DND-41 (cell line): ENCODE data around the gene NR6A1.

Source experiments
- EZH2 ChIP-seq: IDR thresholded peaks from 3 replicates; pipeline ENCODE4 v1.6.1; 2012; ENCODE audit warnings: borderline replicate concordance, low read depth, mild to moderate bottlenecking, moderate library complexity, low read length, inconsistent platforms; ENCODE audit not compliant: severe bottlenecking
- TF ChIP-seq, protein P1 (sequence below): IDR thresholded peaks from 2 replicates; pipeline ENCODE4 v1.5.1; 2012; ENCODE audit warnings: borderline replicate concordance, low read length, moderate library complexity, mild to moderate bottlenecking; ENCODE audit not compliant: poor library complexity, severe bottlenecking; ENCODE audit errors: extremely low read depth

DNA sequence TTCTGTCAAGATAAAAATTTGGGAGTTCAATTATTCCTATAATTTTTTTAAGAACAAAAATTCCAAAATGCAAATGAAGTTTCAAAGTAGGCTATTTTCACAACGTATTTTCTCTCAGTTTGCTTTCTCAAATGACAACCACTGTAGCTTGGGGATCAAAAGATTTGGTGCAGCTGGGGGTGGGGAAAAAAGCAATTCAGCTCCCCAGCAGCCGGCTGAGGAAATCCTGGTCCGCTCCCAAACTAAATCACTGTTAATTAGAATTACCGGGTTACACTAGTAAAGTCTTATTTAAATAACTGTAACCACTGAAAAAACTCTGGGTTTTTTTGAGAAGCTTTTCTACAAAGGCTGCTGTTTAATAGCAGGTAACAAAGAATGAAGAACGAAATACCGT, 5.7 kb downstream of the NR6A1 start:
- TF ChIP-seq, protein P1, sequence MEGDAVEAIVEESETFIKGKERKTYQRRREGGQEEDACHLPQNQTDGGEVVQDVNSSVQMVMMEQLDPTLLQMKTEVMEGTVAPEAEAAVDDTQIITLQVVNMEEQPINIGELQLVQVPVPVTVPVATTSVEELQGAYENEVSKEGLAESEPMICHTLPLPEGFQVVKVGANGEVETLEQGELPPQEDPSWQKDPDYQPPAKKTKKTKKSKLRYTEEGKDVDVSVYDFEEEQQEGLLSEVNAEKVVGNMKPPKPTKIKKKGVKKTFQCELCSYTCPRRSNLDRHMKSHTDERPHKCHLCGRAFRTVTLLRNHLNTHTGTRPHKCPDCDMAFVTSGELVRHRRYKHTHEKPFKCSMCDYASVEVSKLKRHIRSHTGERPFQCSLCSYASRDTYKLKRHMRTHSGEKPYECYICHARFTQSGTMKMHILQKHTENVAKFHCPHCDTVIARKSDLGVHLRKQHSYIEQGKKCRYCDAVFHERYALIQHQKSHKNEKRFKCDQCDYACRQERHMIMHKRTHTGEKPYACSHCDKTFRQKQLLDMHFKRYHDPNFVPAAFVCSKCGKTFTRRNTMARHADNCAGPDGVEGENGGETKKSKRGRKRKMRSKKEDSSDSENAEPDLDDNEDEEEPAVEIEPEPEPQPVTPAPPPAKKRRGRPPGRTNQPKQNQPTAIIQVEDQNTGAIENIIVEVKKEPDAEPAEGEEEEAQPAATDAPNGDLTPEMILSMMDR = no peak
- no peak for TF ChIP-seq EZH2
